Stimulated activated CD8-positive, alpha-beta memory T cell treated with anti-CD3 and anti-CD28 coated beads, Interleukin-15, amount 100 ng/mL, for 4 hours (primary cell): Measurements from ENCODE around the gene LVRN.
"Not testable (repeated sequence)": the region's sequence is repeated elsewhere in the genome, so short reads cannot be mapped to it uniquely, and the experiment has no call there.

ENCODE experiments used
- DNase-seq, 2 donors: peaks; one replicate each; pipeline ENCODE4 v3.0.0-alpha.2; 2020; ENCODE audit warnings: low read depth in 2 of 2

The LVRN gene

GRCh38 chr5:115962239-115962564, at the start of gene LVRN:
Gene LVRN (plus strand): TSS chr5:115962475. CDS start chr5:115962618, 143 bp downstream.
- DNase-seq = no peak

GRCh38 chr5:115913623-115914400, 48.5 kb upstream of the LVRN start:
- DNase-seq = not testable (repeated sequence)

GRCh38 chr5:115920171-115920725, 42.0 kb upstream of the LVRN start:
- DNase-seq = no peak

GRCh38 chr5:115928578-115929407, 33.5 kb upstream of the LVRN start:
- DNase-seq = not testable (repeated sequence)

- DNase-seq = not testable (repeated sequence)
Measured at GRCh38 chr5:115930171-115930570, 32.1 kb upstream of the LVRN start.

GRCh38 chr5:115930630-115931337, 31.5 kb upstream of the LVRN start:
- DNase-seq = no peak

GRCh38 chr5:115932991-115933390, 29.3 kb upstream of the LVRN start:
- no peak for DNase-seq

GRCh38 chr5:115934388-115934974, 27.8 kb upstream of the LVRN start:
- DNase-seq = no peak

- no peak for DNase-seq
Measured at GRCh38 chr5:115936031-115936430, 26.2 kb upstream of the LVRN start.

GRCh38 chr5:115939059-115939458, 23.2 kb upstream of the LVRN start:
- DNase-seq = no peak

- no peak for DNase-seq
Measured at GRCh38 chr5:115940080-115940810, 22.0 kb upstream of the LVRN start.

GRCh38 chr5:115941051-115941675, 21.1 kb upstream of the LVRN start:
- DNase-seq = no peak

- no peak for DNase-seq
Measured at GRCh38 chr5:115944501-115944900, 17.8 kb upstream of the LVRN start.

GRCh38 chr5:115946655-115947054, 15.6 kb upstream of the LVRN start:
- DNase-seq = no peak

- DNase-seq = no peak
Measured at GRCh38 chr5:115947260-115947659, 15.0 kb upstream of the LVRN start.

- no peak for DNase-seq
Measured at GRCh38 chr5:115948091-115948534, 14.2 kb upstream of the LVRN start.

GRCh38 chr5:115949096-115949495, 13.2 kb upstream of the LVRN start:
- no peak for DNase-seq

GRCh38 chr5:115952588-115952987, 9.7 kb upstream of the LVRN start:
- DNase-seq = no peak

- DNase-seq = no peak
Measured at GRCh38 chr5:115954144-115954543, 8.1 kb upstream of the LVRN start.

- DNase-seq = no peak
Measured at GRCh38 chr5:115956957-115957356, 5.3 kb upstream of the LVRN start.
